HG03442 (cell line): Measurements from ENCODE around the gene KIF26B.

Experiments
- ATAC-seq: cut with Tn5 transposase; IDR thresholded peaks from one replicate; pipeline ENCODE4 v1.9.1; 2021; ENCODE audit warnings: mild to moderate bottlenecking, moderate library complexity; ENCODE audit not compliant: unreplicated experiment

Gene KIF26B

DNA sequence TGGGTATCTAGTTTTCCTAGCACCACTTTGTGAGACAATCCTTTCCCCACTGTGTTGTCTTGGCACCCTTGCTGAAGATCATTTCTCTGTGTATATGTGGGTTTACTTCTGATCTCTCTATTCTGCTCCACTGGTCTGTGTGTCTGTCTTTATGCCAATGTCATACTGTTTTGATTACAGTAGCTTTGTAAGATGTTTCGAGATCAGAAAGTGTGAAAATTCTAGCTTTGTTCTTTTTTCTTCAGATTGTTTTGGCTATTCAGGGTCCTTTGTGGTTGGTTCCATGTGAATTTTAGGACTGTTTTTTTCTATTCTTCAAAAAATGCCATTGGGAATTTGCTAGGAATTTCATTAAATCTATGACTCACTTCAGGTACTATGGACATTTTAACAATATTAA, 116.2 kb downstream of the KIF26B start:
- no peak for ATAC-seq

DNA sequence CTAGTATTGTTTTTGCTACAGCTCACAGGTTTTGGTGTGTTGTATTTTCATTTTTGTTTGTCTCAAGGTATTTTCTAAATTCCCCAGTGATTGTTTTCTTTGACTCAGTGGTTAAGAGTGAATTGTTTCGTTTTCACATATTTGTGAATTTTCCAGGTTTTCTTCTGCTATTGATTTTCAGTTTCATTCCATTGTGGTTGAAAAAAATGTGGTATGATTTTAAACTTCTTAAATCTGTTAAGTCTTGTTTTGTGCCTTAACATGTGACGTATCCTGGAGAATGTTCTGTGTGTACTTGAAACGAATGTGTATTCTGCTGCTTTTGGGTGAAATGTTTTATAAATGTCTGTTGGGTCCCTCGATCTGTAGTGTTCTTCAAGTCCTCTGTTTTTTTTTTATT, 117.9 kb downstream of the KIF26B start:
- ATAC-seq: no peak

DNA sequence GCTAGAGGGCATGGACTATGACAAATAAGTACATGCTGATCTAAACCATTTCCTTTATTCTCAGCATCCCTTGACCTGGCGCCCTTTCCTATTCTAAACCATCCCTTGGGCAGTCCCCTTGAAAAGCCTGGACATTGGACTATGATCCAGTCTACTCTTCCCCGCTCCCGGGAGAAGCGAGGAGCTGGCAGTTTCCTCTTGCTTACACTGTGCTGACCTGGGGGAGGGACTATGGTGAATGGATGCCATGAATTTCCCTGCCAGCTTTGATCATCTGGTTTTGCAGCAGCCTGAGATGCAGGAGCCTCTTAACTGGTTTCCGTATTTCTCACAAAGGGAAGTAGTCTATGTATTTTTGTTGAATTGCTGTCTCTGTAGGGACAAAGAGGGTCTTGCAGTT, 121.7 kb downstream of the KIF26B start:
- no peak for ATAC-seq

DNA sequence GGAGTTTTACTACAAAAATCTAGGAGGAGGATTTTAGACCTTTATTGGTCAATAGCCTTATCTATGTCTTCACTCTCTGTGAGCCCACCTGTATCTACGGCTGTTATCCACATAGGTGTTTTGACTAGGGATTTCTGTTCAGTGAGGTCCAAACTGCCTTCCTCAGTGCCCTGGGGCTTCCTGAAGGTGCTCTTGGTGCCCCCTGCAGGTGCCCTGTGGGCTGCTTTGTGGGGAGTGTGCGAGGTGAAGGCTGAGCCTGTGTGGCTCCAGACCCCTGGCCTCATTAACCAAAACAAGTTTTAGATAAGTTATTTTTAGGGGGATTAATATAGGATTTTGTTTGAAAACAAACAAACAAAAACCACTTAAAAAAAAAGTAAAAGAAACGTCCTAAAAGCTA, 122.5 kb downstream of the KIF26B start:
- no peak for ATAC-seq

DNA sequence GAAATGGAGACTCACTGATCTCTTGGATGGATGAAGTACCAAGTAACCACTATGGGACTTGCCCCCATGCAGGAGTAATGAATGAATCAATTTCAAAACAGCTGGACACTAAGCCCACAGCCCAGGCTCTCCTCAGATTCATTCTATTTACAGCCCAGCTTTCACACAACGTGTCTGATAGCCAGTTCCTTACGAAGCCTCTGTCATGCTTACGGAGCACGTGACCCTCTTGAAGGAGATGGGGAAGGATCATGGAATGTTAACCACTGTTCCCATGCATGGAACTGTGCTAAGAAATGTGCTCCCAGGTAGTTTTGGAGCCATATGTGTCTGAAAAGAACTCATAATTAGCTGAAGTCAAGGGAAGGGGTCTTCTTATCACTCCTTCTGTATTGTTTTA, 124.1 kb downstream of the KIF26B start:
- no peak for ATAC-seq

DNA sequence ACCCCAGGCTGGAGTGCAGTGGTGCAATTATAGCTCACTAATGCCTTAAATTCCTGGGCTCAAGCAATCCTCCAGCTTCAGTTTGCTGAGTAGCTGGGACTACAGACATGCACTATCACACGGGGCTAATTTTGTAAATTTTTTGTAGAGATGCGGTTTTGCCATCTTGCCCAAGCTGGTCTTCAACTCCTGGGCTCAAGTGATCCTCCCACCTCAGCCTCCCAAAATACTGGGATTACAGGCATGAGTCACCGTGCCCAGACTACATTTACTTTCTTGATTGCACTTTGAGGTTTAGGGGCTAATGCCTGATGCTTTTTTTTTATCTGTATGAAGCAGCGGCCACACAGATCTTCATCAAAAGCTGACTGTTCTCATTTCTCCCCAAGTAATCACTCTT, 124.6 kb downstream of the KIF26B start:
- no peak for ATAC-seq

DNA sequence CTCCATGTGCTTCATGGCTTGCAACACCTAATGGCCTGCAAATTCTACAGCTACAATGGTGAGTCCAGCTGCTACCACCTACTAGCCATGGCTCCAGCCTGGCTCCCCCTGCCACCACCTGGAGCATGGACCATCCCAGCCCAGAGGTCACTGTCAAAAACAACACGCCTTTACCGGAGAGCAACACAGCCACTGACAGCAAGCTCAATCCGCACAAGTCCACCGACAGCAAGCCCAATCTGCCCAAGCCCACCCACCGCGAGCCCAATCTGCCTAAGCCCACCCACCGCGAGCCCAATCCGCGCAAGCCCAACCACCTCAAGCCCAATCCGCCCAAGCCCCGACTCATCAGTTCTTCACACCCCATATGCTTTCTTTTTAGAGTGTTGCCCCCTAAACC, 128.2 kb downstream of the KIF26B start:
- ATAC-seq: no peak

DNA sequence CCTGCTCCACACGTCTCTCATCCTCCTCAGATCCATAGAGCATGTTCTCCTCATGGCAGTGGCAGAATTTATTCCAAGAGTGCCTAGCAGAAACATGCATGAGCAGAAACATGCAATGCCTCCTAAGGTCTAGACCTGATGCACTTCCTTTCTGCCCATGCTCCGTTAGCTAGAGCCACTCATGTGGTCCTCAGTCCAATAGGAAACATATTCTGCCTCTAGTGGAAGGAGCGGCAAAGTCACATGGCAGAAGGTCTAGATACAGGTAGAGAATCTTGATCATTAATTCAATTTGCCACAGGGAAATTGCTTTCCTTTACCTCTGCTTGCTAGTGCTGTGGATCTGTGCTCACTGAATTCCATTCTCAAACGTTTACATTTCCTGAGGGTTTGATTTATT, 130.4 kb downstream of the KIF26B start:
- no peak for ATAC-seq

DNA sequence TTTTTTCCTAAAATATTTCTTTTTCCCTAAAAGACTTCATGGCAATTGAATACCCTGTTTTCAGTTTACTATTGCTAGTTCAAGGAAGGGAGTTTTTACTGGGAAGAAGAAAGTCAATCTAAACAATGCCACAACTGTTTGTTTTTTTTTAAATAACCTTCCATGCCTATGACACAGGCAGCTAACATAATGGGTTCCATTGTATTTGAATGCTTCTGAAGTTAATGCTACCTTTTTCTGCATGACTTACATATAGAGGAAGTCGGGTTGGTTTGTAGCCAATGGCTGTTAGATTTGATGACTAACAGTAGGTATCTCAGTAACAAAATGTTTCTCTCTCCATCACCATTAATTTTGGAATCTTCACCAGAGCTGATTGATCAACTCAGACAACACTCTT, 134.0 kb downstream of the KIF26B start:
- no peak for ATAC-seq

DNA sequence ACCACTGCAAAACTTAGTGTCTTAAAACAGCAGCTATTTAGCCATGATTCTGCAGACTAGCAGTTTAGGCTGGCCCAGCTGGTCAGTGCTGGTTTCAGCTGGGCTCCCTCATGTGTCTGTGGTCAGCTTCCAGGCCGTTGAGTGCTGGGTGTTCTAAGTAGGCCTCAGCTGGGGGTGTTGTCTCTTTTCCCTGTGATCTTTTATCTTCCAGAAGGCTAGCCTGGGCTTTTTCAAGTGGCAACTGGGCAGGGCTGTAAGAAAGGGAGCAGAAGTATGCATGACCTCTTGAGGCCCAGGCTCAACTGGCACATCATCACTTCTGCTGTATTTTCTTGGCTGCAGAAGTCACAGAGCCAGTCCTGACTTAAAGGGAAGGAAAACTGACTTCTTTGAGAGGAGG, 136.1 kb downstream of the KIF26B start:
- ATAC-seq: no peak

DNA sequence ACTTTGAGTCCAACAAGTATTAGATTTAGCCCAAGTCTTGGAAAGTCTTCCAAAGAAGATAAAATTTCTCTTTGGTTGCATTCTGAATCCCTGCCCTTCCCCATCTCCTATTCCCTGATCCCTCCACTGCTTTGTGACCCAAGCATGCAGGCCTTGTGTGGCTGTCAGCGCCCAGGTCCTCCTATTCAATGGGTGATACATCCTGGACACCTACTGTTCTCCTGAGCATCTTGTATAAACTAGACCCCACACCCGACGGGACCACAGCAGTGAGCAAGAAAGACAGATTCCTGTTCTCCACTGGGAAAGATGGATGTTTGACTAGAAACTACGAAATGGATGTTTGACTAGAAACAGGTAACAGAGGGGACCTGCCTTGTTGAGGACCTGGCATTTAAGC, 136.6 kb downstream of the KIF26B start:
- no peak for ATAC-seq

DNA sequence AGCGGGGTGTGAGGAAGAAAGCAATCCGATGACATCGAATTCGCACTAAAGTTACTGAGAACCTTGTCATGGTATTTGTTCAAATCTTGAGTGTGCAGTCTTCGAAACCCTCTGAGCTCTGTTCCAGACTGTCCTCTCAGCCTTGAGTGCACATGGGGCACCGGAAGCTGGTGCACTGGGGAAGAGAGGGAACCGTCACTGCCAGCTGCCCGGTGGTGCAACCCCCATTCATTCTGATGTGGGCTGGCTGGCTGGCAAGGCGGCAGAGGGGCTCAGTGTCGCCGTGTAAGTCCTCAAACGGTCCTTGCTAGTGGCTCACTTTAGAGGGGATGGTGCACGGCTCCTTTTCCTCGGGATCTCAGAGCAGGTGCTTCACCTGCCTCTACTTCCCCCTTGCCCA, 137.4 kb downstream of the KIF26B start:
- ATAC-seq: no peak

DNA sequence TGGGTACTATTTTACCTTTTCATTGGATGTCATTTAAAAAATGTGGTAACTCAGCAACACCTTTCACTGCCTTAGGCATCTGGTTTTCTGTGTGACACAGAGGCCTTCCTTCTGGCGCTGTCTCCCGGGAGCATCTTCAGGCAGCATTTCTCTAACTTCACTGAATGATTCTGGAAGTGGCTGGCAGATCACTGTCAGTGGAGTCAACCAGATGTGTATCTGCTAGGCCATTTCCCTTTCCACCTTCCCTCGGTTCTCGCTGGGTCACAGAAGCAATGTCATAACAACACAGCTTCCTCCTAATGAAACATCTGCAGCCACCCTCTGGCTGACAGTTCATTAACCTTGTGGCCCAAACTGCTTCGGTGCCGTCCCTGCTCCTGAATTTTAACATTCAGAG, 137.8 kb downstream of the KIF26B start:
- ATAC-seq: no peak

DNA sequence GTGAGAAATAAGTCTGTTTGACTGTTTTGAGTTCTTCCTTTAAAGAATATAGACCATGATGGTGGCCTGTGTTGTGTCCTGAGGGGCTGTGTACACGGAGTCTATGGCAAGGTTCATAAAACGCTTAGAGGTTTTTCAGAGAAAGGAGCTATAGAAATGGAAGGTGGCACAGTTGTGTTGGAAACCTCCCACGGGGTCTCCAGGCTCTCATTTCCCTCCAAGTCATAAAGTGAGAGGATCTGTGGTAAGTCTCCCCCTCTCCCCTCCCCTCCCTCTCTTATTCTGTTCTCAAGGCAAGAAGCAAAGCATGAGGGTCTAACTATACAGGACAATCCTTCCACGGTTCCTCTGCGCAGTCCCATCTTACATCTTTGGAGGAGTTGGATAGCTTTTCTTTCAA, 139.2 kb downstream of the KIF26B start:
- no peak for ATAC-seq

DNA sequence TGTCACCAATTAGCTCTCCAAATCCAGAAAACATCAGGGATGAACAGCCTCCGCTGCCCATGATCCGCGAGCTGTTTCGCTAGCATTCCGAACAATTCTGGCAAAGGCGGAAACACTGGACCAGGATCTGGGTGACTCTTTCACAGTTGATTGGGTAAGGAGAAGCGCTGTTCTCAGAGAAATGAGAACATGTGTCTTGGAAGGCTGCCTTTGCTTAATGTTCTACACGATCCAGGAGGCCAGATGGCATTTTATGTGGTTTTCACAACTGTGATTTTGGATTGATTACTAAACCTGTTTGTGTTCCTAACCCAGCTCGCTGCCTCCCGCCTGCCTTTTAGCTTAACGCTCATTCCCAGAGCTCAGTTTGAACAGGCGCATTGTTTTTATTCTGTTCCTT, 144.0 kb downstream of the KIF26B start:
- ATAC-seq: no peak

DNA sequence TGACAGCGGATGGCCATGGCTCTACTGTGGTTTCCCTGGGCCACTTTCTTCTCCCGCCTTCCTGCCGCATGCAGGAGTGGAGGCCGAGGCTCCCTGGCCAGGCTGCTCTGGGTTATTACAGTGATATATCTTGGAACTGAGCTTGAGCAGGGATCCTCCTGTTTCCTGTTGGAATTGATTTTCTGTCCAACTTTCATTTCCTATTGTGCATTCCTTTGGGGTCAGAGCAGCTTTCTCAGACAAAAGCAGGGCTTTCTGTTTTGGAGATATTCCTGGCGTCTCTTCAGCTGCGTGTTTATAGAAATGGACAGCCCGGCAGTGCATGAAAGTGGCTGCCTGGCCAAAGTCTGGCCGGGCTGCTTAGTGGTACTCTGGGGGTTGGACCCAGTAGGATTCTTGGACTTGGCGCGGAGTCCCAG, 146.4 kb downstream of the KIF26B start:
- ATAC-seq: no peak

DNA sequence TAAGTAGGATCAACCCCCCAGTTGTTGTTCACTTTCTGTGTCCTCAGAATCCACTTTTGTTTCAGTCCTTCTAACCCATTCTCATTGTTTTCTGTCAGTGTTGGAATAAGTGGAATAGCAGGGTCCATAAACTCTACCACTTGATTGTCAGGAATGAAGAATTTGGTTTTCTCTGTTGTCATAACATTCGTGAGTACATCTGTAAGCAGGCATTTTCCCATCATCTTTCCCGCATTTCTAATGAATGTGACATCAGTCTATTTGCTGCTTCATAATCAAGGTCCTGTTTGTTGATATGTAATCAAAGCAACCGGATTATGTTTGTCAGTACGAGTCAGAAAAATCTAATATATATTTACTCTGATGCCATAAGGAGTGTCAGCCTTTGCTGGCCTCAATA, 147.1 kb downstream of the KIF26B start:
- no peak for ATAC-seq

DNA sequence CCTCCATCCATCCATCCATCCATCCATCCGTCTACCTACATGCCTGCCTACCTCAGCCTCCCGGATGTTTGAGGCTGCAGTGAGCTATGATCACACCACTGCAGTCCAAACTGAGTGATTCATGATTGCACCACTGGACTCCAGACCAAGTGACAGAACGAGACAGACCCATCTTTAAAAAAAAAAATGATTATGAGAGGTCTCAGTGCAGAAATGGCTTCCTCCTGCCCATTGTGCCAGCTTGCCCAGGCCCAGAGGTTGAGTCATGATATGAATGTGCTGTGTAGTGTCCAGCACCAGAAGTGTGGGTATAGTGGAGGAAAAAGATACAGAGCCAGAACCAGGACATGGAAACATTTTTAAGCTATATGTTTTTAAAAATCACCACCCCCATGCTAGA, 149.9 kb downstream of the KIF26B start:
- ATAC-seq: no peak

DNA sequence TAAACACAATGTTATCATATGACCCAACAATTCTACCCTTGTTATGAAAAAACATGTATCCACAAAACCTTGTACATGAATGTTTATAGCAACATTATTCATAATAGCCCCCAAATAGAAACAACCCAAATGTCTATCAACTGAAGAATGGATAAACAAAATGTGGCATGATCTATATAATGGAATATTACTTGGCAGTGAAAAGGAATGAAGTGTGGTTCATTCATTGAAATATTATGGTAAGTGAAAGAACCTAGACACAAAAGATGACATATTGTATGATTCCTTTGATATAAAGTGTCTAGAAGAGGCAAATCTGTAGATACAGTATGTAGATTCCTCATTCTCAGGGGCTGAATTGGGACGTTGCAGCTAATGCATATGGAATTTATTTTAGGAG, 151.2 kb downstream of the KIF26B start:
- no peak for ATAC-seq

DNA sequence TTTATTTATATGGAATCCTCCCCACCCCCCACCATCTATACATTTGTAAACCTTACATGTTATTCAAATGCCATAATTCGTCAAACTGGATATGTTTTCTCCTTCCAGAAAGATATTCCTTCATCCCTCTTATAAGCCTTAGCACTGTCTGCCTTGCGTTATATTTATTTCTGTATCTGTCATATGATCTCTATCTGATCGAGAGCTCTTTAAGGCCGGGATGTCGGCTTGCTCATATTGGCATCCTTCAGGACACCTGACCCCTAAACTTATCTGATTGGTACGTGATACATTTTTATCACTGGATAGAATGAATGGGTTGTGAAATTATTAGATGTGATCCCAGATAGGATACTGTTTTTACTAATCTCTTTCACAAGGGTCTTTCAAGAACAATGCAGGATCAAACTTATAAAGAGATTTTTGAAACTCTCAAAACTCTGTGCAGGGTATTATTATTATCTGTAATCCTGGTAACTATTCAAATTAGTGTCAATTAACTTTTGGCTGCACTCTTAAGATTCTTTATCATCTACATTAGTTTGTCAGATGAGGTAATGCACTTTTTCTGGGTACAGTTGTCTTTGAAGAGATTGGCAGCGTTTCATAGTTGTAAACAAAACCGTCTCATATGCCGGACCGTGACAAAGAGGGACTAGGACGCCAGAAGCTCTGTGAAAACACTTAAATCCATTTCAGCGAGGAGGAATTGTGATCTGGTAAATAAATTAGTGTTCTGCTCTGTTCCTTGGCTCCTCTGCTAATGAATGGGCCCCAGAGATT, 152.0 kb downstream of the KIF26B start:
- no peak for ATAC-seq

DNA sequence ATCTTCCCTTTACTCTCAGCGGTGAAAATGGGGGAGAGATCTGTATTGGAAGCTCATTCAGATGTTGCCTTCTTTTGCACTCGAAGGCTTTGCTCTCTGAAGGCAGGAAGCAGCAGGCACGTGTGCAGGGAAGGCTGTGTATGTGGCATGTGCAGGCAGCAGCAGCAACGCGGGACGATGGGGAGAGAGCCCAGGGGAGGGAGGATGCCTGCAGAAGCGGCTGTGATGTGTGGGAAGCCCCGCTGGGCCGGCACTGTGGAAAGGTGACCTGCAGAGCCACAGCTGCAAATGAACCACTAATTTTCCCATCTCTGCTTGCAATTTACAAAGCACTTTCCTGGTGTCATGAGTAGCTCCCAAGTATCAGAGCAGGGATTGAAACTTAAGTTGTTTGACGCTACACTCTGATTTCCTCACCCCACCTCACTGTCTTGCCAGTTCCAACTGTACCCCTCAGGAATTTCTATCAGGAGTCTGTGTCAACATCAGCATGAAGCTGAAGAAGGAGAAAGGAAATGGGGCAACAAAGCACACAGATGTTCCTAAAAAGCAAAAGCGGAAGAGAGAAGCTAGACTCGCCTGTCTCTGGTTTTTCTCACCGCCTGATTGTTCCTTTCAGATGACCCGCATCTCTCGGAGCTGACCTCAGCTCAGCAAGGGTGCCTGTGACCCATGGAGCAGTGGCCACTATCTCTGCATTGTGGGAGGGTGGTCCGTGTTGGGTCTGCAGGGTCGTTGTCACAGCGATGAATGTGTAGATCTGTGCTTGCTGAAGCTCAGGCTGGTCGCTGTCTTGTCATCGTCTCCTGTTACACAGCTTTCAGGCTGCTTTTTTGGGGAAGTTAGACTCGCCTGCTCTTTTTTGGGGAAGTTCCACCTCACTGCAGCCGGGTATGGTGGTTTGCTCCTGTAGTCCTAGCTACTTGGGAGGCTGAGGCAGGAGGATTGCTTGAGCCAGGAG, 156.1 kb downstream of the KIF26B start:
- no peak for ATAC-seq

DNA sequence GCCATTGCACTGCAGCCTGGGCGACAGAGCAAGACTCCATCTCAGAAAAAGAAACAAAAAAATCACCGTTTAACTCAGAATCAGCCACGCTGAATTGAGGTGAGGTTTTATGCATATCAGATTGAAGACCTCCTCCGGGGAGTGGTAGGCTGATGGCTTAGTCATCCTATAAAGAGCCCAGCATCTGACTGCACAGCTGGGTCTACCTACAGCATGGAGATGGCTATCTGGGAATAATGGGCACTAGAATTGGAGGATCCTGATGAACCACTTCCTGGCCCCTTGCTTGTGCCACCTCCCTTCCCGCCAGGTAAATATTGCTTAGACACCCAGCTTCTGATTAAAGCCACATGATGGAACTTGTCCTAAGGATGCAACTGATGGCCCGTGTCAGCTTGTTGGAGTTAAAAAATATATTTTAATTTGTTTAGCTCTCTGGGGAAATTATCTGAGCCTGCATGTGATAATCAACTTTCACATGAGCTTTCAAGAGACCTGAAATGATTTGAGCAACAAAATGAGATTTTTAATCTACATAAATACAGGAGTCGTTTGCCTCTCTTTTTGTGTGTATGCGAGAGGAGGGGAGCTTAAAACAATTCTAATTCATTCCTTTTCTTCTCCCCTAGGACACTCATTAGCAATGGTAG, 157.2 kb downstream of the KIF26B start:
- ATAC-seq: no peak
